ENCODE data around the gene SEMA4B.

GRCh38 chr15:90207252-90207651 lies 6.1 kb downstream of the SEMA4B start:
- TF ChIP-seq POLR2AphosphoS5 (IDR thresholded peaks at IDR 0.05; ENCODE audit: low read depth, low read length) (no peak), POLR2A (IDR thresholded peaks at IDR 0.05; ENCODE audit: low read depth, low read length) (no peak)

All from GM12892 (cell line).